HG02973 (cell line): ENCODE data around the gene HNRNPR.

Source experiments
- ATAC-seq: cut with Tn5 transposase; IDR thresholded peaks from one replicate; pipeline ENCODE4 v1.9.1; 2021; ENCODE audit warnings: moderate library complexity; ENCODE audit not compliant: unreplicated experiment

HNRNPR gene

DNA sequence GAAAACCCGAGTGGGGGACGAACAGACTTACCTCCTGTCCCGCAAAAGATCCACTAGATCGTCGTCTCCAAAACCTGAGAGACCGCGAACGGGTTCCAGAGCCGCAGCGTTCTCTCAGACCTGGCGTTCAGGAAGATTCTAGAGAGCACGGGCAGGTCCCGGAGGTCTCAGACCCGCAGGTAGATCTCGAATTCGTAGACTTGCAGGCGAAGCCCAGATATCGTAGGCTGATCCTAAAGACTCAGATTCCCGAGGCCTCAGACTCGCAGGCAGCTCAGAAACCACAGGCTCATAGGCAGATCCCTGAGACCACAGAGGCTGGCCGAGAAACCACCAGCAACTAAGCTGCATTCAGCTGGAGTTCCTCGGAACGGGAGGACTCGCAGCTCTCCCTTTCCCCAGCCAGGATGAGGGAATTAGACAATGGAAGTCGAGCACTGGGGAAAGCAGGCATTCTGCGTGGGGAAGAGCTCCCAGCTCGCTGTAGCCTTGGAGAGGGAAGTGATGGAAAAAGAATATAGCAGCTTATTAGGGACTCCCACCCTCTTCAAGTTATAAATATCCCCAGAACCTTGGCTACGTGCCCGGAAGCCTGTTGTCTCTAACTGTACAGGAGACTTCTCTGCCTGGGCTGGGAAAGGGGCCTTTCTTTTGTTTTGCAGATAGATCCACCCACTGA lies 25.4 kb upstream of the HNRNPR start, which contains the start of gene ZNF436:
Gene ZNF436, minus strand, starts transcription at position 502 of the 679 bp plus-strand sequence. CDS start 1,831 bp downstream, outside the sequence.
- ATAC-seq: no peak

GRCh38 chr1:23368562-23369334 lies 24.7 kb upstream of the HNRNPR start:
- ATAC-seq: peak; percentile 66

DNA sequence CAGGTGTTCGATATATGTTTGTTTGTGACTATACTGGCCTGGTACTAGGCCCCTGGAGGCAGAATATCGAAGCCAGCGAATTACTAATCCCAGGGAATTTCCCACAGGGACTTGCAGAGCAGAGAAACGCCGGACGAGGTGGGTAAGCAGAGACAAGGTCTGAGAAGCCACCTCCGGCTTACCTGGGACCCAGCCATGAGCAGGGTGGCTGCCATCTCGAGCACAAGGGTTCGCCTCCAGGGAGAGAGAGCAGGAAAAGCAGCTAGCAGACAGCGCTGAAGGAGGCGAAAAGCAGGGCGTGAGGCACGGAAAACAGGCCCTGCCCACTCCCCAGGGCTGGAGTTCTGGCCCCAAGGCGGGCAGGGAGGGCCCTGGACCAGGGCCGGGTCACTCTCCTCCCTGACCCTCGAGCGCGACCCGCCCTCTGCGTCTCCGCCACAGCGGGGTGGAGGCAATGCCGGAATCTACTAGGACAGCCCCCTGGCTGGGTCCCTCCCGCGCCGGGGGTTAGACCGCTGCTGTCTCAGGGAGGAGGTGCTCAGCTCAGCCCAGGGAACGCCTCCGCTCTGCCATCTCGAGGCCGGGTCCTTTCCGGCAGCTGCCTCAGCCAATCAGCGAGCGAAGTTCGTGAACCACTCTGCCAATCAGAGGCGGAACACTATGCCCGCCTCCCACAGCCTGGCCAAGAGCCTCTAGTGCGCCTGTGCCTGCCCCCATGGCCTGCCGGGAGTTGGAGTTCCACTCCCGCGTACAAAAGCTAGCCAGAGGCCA lies 23.9 kb upstream of the HNRNPR start:
- peak; percentile 88 for ATAC-seq

GRCh38 chr1:23367451-23367790 lies 23.3 kb upstream of the HNRNPR start:
- ATAC-seq: no peak

- no peak for ATAC-seq
Observed at GRCh38 chr1:23366598-23366997, 22.5 kb upstream of the HNRNPR start.

DNA sequence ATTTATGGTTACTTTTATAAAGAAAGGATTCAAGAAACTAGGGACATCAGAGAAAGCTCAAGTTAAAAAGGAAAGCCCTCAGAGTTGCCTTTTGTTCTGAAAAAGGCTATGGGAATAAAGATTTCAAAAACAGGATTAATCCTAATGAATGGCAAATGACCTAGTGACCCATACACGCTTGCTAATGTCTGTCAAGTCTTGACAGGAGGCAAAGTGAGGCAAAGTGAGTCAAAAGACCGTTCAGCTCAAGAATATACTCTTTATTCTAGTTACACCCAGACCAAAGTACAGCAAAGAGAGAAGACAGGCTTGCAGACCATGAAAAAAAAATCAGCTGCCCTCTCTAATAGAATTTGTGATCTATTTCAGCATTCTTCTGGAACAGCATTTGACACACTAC lies 22.1 kb upstream of the HNRNPR start:
- ATAC-seq: no peak

GRCh38 chr1:23362218-23362713 lies 18.2 kb upstream of the HNRNPR start:
- ATAC-seq: no peak

GRCh38 chr1:23358310-23358875 lies 14.3 kb upstream of the HNRNPR start:
- ATAC-seq: no peak

GRCh38 chr1:23357138-23357908 lies 13.2 kb upstream of the HNRNPR start:
- ATAC-seq: no peak

DNA sequence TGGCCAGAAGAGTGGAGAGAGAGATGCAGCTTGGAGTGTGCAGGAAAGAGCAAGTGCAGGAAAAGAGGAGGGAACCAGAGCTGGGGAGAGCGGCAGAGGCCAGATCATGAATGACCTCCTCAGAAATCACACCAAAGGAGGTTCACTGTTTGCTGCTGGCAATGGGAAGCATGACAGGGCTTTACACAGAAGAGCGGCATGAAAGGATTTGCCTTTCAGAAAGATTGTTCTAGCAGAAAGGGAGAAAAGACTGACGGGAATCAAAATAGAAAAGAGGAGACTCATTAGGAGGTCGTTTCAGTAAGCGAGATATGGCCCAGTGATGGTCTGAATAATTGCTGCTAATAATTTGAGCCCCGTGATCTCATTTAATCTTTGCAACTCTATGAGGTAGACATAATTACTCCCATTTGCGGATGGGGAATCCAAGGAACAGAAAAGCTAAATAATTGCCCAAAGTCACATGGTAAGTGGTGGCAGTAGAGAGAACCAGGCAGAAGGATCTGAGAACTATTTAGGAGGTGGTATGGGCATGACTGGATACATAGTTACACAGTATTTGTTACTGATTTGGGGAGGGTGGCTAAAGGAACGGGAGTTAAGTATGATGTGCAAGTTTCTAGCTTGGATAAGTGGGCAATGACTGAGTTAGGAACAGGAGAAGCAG lies 12.5 kb upstream of the HNRNPR start:
- no peak for ATAC-seq

DNA sequence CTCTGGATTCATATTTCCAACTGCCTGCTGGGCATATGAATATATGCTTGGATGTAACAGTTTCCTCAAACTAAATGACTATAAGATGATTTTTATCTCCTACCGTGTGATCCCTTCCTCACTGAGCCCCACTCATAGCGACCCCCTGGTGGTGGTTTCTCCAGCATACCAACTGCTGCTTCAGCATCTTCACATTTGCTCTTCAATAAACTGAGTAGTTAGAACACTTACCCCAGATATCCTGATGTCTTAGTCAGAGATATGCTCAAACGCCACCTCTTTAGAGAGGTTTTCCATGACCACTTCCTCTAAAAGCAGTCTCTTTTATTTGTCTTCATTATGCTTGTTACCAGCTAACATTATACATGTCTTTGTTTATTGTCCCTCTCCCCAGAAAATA lies 10.2 kb upstream of the HNRNPR start:
- ATAC-seq: no peak

- ATAC-seq: no peak
Observed at GRCh38 chr1:23352096-23352695, 8.1 kb upstream of the HNRNPR start.

DNA sequence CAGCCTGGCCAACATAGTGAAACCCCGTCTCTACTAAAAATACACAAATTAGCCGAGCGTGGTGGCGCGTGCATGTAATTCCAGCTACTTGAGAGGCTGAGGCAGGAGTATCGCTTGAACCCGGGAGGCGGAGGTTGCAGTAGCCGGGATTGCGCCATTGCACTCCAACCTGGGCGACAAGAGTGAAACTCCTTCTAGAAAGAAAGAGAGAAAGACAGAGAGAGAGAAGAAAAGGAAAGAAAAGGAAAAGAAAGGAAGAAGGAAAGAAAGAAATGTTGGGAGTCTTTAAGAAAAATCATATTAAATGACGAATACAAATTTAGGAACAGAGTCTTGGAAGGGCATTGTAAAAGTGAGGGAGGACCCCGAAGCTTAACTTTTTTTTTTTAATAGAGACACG lies 1.8 kb upstream of the HNRNPR start:
- no peak for ATAC-seq

GRCh38 chr1:23344987-23345472 lies 946 bp upstream of the HNRNPR start:
- ATAC-seq: no peak

DNA sequence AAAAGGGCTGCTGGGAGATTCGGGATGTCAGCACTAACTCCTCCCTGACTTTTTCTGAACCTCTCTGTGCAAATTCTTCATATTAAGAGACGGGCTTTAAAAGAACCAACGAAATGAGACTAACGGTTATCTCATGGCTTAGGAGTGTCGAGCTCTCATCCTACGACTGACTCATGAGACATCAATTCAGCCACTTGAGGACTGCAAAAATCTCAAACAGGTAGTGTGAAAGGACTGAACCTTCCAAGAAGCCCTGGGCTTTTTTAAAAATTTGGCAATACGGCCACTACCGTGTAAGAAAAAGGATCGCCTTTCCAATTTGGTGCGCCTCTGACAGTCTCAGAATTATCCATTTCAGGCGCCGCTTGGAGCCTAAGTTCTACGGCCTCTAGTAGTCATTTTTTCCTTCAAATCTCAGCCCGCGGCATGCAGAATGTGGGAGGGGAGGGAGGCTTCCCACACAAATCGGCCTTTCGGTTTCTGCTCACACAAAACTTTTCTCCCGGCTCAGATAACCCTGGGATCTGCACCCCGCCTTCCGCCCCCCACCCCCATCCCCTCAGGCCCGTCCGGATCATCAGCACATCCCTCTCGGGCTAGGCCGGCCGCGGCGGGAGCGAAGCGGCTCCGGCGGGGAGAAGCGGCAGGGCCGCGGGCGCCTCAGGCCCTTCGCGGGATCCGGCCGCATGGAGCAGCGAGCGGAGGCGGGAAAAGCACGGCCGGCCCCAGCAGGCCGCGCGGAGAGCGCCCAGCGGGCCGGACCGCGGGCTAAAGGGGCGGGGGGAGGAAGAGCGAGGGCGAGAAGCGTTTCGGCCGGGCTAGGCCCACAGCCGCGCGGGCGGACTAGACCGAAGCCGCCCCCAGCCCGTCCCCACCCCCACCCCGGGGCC lies 618 bp downstream of the HNRNPR start:
- ATAC-seq: peak; percentile 19

GRCh38 chr1:23341931-23342692 lies 2.0 kb downstream of the HNRNPR start:
- no peak for ATAC-seq

DNA sequence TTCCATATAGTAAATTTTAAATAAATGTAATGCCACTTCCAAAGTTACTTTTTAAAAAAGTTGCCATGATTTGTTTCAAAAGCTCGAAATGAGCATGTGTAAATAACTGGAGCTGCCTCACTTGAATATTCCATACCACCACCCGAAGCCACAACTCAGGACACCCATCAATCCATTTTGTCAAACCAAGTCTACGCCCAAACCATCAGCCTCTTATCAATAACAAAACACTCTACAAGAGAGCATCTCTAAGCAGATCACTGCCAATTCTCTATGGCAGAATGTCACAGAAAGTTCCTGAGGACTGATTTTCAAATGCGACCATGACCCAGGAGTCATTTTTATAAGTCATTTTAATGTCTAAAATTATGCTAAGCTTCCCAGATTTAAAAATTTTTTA lies 4.5 kb downstream of the HNRNPR start:
- no peak for ATAC-seq

- no peak for ATAC-seq
Observed at GRCh38 chr1:23337869-23338268, 6.2 kb downstream of the HNRNPR start.
